Measurements from ENCODE around the gene ERN2.
"Not testable (repeated sequence)": the region's sequence is repeated elsewhere in the genome, so short reads cannot be mapped to it uniquely, and the experiment has no call there.

ERN2 gene

GRCh38 chr16:23712976-23713375 lies at the start of gene ERN2:
Gene ERN2, minus strand, starts transcription at chr16:23713222. Its CDS starts 35 bp downstream, at chr16:23713187.
- no peak for DNase-seq

- no peak for DNase-seq
These were observed 45.1 kb upstream of the ERN2 start for GRCh38 chr16:23757937-23758619.

- DNase-seq, result no peak
These were observed 44.1 kb upstream of the ERN2 start for GRCh38 chr16:23757116-23757515.

GRCh38 chr16:23755484-23755809 lies 42.4 kb upstream of the ERN2 start:
- no peak for DNase-seq

- DNase-seq, result peak in 2 of 3 donors; percentile 7 to 29
These were observed 41.8 kb upstream of the ERN2 start, which contains the start of gene CHP2 for GRCh38 chr16:23754594-23755483. Gene CHP2, plus strand, starts transcription at chr16:23755026. Its CDS starts 24 bp downstream, at chr16:23755050.

- no peak for DNase-seq
These were observed 41.0 kb upstream of the ERN2 start for GRCh38 chr16:23753908-23754593.

- DNase-seq, result not testable (repeated sequence)
These were observed 38.0 kb upstream of the ERN2 start for GRCh38 chr16:23751053-23751452.

- no peak for DNase-seq
These were observed 35.6 kb upstream of the ERN2 start for GRCh38 chr16:23748630-23749029.

GRCh38 chr16:23745263-23745662 lies 32.2 kb upstream of the ERN2 start:
- DNase-seq, result no peak

- no peak for DNase-seq
These were observed 29.7 kb upstream of the ERN2 start for GRCh38 chr16:23742766-23743165.

GRCh38 chr16:23741675-23742303 lies 28.8 kb upstream of the ERN2 start:
- no peak for DNase-seq

GRCh38 chr16:23739516-23739915 lies 26.5 kb upstream of the ERN2 start:
- no peak for DNase-seq

- DNase-seq, result not testable (repeated sequence)
These were observed 24.5 kb upstream of the ERN2 start for GRCh38 chr16:23737423-23738028.

- DNase-seq, result no peak
These were observed 21.3 kb upstream of the ERN2 start for GRCh38 chr16:23734176-23734893.

GRCh38 chr16:23729503-23730424 lies 16.7 kb upstream of the ERN2 start:
- DNase-seq, result peak in 2 of 3 donors; percentile 17 to 31

GRCh38 chr16:23728112-23728477 lies 15.1 kb upstream of the ERN2 start:
- no peak for DNase-seq

GRCh38 chr16:23726710-23727109 lies 13.7 kb upstream of the ERN2 start:
- DNase-seq, result no peak

- no peak for DNase-seq
These were observed 11.7 kb upstream of the ERN2 start for GRCh38 chr16:23724785-23725131.

- no peak for DNase-seq
These were observed 11.2 kb upstream of the ERN2 start for GRCh38 chr16:23724096-23724784.

- not testable (repeated sequence) for DNase-seq
These were observed 9.7 kb upstream of the ERN2 start for GRCh38 chr16:23722613-23723240.

All from suppressor macrophage treated with lipopolysaccharide for 1 hour (primary cell).